A549 (cell line): Measurements from ENCODE around the gene NAA38.

Experiments
- JUN ChIP-seq, 2 experiments: fragments of >200 bp; sonication (Bioruptor Twin); formaldehyde crosslinking; IDR thresholded peaks; 2 replicates in 1 of 2; 3 replicates in 1 of 2; pipeline ENCODE4 v1.6.1; 2016 to 2017
- POLR2A ChIP-seq: IDR thresholded peaks from 2 replicates; pipeline ENCODE4 v1.6.1; 2012; ENCODE audit warnings: mild to moderate bottlenecking, low read length
- RAD21 ChIP-seq, 2 experiments: fragments of >200 bp in 1 of 2; sonication (Bioruptor Twin) in 1 of 2; formaldehyde crosslinking in 1 of 2; IDR thresholded peaks in 1 of 2; conservative IDR thresholded peaks in 1 of 2; 2 replicates in 1 of 2; 3 replicates in 1 of 2; pipeline ENCODE4 v1.6.1; 2012 to 2018; ENCODE audit warnings: inconsistent platforms in 1 of 2
- RNF2 ChIP-seq: fragments of 200-600 bp; sonication (generic); IDR thresholded peaks from 2 replicates; pipeline ENCODE4 v1.6.1; 2016; ENCODE audit warnings: low read depth, mild to moderate bottlenecking, antibody characterized with exemption, moderate library complexity, borderline replicate concordance
- SREBF2 ChIP-seq: fragments of 450-650 bp; IDR thresholded peaks from 2 replicates; pipeline ENCODE4 v1.6.1; 2014; ENCODE audit warnings: mild to moderate bottlenecking, moderate library complexity
- ZC3H11A ChIP-seq: fragments of 450-650 bp; IDR thresholded peaks from 2 replicates; pipeline ENCODE4 v1.6.1; 2014; ENCODE audit warnings: antibody characterized with exemption, mild to moderate bottlenecking
- ZSCAN20 ChIP-seq: fragments of 250-450 bp; sonication (Bioruptor Pico); IDR thresholded peaks from 2 replicates; pipeline ENCODE4 v1.8.0; 2022; ENCODE audit warnings: mild to moderate bottlenecking, moderate library complexity
- TF ChIP-seq, protein P1 (sequence below): fragments of >200 bp; sonication (Bioruptor Twin); formaldehyde crosslinking; IDR thresholded peaks from 3 replicates; pipeline ENCODE4 v1.5.1; 2016
- TF ChIP-seq, protein P2 (sequence below): fragments of 200-600 bp; sonication (generic); IDR thresholded peaks from 2 replicates; pipeline ENCODE4 v1.6.1; 2016; ENCODE audit warnings: antibody characterized with exemption, mild to moderate bottlenecking, moderate library complexity
- TF ChIP-seq, protein P3 (sequence below): IDR thresholded peaks from 2 replicates; pipeline ENCODE4 v1.6.1; 2012

DNA sequence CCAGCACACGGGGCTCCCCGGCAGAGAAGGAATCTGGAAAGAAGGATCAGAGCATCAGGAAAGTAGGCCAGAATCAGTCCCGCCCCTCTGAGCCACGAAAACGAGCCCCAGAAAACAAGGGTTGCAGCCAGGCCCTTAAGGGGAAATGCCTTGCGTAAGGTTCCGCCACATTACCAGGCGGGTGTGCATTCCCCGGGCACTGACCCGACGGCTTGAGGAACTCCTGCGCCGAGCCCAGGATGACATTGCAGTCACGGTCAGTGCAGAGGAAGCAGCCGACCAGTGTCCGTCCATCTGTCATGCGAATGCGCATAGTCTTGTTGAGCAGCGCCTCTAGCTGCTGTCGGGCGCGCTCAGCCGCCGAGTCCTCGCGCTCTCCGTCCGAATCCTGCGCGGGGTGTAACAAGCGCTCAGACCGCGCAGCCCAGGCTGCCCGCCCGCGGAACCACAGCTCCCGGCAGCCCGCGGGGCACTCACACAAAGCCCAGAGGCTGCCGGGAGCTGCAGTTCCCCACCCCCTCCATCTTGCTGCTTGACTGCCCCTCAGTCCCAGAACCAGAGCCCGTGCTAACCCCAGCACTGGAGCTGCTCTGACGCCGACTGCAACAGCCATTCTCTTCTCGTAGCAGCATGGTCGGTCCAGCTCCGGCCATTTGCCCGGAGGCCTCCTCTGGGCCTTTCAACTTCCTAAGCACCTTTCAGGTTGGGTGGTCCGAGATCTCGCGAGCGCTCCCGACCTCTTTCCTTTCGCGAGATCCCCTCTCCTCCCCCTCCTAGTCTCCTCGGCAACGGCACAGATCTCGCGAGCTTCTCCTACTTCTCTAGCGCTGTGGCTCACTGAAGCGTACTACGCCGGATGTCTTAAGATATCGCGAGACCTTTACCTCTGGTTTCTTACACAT lies at the start of gene NAA38:
- TF ChIP-seq RAD21 (conservative IDR thresholded peaks at IDR 0.05 in 1 of 2, IDR thresholded peaks at IDR 0.05 in 1 of 2) (peak; percentile 32 to 56; a peak in 3 of 5 replicates), ZSCAN20 (CRISPR knock-in tag) (no peak), JUN (IDR thresholded peaks at IDR 0.05) (peak in 1 of 2 experiments; percentile 56; a peak in 3 of 5 replicates), POLR2A (peak; percentile 55), RNF2 (0 out of 2 replicates have a peak, but pooled peaks have one; percentile 56), SREBF2 (no peak), ZC3H11A (no peak)
- TF ChIP-seq, protein P1, sequence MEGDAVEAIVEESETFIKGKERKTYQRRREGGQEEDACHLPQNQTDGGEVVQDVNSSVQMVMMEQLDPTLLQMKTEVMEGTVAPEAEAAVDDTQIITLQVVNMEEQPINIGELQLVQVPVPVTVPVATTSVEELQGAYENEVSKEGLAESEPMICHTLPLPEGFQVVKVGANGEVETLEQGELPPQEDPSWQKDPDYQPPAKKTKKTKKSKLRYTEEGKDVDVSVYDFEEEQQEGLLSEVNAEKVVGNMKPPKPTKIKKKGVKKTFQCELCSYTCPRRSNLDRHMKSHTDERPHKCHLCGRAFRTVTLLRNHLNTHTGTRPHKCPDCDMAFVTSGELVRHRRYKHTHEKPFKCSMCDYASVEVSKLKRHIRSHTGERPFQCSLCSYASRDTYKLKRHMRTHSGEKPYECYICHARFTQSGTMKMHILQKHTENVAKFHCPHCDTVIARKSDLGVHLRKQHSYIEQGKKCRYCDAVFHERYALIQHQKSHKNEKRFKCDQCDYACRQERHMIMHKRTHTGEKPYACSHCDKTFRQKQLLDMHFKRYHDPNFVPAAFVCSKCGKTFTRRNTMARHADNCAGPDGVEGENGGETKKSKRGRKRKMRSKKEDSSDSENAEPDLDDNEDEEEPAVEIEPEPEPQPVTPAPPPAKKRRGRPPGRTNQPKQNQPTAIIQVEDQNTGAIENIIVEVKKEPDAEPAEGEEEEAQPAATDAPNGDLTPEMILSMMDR, result peak; percentile 40
- TF ChIP-seq, protein P2, sequence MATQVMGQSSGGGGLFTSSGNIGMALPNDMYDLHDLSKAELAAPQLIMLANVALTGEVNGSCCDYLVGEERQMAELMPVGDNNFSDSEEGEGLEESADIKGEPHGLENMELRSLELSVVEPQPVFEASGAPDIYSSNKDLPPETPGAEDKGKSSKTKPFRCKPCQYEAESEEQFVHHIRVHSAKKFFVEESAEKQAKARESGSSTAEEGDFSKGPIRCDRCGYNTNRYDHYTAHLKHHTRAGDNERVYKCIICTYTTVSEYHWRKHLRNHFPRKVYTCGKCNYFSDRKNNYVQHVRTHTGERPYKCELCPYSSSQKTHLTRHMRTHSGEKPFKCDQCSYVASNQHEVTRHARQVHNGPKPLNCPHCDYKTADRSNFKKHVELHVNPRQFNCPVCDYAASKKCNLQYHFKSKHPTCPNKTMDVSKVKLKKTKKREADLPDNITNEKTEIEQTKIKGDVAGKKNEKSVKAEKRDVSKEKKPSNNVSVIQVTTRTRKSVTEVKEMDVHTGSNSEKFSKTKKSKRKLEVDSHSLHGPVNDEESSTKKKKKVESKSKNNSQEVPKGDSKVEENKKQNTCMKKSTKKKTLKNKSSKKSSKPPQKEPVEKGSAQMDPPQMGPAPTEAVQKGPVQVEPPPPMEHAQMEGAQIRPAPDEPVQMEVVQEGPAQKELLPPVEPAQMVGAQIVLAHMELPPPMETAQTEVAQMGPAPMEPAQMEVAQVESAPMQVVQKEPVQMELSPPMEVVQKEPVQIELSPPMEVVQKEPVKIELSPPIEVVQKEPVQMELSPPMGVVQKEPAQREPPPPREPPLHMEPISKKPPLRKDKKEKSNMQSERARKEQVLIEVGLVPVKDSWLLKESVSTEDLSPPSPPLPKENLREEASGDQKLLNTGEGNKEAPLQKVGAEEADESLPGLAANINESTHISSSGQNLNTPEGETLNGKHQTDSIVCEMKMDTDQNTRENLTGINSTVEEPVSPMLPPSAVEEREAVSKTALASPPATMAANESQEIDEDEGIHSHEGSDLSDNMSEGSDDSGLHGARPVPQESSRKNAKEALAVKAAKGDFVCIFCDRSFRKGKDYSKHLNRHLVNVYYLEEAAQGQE, result peak; percentile 99
- TF ChIP-seq, protein P3, sequence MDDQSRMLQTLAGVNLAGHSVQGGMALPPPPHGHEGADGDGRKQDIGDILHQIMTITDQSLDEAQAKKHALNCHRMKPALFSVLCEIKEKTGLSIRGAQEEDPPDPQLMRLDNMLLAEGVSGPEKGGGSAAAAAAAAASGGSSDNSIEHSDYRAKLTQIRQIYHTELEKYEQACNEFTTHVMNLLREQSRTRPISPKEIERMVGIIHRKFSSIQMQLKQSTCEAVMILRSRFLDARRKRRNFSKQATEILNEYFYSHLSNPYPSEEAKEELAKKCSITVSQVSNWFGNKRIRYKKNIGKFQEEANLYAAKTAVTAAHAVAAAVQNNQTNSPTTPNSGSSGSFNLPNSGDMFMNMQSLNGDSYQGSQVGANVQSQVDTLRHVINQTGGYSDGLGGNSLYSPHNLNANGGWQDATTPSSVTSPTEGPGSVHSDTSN, result peak; percentile 66
